ENCODE results near the gene OTOS.

OTOS gene

DNA sequence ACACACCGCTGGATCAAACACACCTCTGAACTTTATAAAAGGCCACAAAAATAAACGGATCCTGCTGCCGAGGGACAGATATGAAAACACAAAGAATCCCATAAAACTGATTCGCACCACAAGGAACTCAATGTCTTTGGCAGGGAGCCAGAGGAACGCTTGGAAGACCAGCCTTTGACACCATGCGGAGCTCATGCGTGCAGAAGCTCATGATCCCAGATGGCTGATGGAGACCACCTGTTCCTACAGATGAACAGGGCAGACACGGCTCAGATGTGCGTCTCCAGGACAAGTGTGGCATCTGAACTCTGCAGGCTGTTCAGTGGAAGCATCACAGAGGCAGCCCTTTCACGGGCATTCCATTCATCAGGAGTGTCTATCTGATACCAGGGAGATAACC is 29.2 kb downstream of the OTOS start:
- DNase-seq, result peak; percentile 37

DNA sequence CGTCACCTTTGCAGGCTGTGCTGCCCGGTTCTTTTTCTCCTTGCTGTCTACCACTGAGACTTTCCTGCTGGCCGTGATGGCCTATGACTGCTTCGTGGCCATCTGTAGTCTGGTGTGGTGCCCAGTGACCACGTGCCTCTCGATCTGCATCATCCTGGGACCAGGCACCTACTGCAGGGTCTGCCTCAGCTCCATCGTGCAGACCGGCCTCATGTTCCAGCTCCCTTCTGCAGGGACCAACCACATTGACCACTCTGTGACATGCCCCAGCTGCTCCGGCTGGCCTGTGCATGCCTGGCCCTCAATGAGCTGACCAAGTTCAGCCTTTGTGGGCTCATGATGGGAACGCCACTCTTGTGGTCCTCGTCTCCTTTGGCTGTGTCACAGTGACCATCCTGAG is 31.1 kb downstream of the OTOS start:
- no peak for DNase-seq

DNA sequence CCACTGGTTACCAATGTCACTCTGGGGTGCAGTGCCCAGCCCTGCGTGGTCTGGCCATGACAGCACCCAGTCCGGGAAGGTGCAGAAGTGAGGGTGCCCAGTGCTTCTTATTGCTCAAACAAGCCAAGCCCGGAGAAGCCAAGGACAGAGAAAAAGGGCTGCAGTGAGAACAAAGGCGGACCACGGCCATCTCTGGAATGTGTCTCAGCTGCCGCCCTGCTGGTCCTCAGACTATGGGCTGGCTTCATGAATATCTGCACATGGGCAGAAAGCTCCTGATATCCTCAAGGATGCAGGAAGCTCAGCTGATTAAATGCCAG is 33.0 kb downstream of the OTOS start:
- no peak for DNase-seq

DNA sequence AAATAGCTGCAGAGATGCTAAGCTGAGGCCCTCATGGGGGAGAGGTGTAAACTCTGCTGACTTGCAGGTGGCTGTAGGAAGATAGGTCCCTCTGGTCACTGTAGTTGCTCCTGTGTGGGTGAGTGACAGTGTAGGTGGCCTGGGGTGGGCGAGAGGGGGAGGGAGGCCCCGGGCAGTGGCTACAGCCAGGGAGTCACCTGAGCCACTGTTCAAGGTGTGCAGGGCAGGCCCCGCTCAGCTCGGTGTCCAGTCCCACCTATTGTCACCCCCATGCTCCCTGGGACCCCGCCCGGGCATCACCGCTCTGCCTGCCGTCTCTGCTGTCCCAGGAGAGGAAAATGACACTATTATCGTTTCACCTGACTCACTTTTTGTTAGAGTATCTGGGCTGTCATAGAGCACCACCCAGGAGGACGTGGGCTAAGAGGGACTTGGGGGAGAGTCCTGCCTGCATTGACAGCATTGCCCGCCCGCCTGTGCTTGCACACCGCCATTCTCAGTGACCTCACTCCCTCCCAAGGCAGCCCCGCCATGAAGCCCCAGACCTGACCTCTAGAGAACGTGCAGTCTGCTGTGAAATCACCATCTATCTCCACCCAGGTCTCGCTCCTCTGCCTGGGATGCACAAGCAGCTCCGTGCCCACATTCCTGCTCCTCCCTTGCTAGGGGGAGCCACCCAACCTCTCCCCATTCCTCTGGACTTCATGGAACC is 33.5 kb downstream of the OTOS start:
- no peak for DNase-seq

DNA sequence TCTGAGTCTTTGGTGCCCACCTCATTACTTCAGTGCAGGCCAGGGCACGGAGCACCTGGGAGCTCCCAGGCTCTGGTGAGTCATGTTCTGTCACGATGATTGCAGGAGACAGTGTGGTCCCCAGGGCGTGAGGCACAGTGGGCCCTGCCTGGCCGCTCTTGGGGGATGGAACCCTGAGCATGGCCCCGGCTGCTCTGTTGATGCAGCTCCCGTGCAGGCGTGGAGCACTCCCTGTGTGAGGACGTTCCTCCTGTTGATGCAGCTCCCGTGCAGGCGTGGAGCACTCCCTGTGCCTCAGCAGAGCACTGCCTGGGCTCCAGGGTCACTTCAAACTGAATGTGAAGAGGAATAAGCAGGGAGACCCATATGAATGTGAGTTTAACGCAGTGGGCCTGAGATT is 34.5 kb downstream of the OTOS start:
- DNase-seq, result no peak

DNA sequence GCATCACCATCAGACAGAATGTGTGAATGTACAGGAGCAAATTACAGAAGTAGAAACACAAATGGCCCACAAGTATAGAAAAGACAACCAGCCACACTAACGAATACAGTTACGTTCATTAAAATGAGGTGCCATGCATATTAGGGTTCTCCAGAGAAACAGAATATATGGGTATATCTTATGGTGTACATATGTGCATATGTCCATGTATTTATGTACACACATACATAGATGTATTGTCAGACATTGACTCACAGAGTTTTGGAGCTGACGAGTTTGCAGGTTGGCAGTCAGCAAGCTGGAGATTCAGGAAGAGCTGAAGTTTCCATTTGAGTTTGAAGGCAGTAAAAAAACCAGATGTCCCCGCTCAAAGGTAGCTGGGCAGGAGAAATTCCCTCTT is 37.3 kb downstream of the OTOS start:
- DNase-seq, result no peak

DNA sequence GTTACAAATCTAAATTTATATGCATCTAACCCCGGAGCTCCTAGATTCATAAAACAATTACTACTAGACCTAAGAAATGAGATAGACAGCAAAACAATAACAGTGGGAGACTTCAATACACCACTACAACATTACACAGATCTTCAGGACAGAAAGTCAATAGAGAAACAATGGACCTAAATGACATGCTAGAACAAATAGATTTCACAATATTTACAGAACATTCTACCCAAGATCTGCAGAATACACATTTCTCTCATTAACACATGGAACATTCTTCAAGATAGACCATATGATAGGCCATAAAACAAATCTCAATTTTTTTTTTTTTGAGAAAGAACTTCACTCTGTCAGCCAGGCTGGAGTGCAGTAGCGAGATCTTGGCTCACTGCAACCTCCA is 42.1 kb downstream of the OTOS start:
- no peak for DNase-seq

DNA sequence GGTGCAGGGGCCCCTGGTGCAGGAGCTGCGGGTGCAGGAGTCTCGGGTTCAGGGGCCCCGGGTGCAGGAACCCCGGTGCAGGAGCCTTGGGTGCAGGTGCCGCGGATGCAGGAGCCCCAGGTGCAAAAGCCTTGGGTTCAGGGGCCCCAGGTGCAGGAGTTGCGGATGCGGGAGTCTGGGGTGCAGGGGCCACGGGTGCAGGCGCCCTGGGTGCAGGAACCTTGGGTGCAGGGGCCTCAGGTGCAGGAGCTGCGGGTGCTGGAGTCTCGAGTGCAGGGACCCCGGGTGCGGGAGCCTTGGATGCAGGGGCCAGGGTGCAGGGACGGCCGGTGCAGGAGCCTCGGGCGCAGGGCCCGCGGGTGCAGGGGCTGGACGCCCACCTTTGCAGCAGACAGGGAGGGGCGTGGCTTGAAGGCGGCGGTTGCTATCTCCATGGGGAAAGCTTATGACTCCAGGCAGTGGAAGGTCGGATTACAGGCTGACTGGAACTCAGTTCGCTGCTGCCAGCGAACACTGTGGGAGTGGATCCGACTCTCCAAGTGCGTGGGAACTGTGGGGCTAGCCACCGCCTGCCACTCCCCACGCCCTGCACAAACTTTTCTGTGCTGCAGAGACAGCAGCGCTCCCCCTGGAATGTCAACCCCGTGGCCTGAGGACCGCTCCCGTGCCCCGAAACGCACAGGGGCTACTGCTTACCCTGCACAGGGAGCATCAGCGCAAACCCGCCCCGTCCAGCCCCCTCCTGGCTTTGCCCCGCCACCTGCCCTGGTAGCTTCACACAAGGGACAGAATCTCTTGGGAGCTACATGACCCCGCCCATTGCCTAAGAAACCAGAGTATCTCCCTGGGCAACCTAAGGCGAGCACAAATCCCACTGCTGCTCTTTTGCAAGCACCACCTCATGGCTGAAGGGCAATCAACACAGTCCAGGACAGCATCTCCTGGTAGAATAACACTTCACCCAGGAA is 44.6 kb downstream of the OTOS start:
- no peak for DNase-seq

DNA sequence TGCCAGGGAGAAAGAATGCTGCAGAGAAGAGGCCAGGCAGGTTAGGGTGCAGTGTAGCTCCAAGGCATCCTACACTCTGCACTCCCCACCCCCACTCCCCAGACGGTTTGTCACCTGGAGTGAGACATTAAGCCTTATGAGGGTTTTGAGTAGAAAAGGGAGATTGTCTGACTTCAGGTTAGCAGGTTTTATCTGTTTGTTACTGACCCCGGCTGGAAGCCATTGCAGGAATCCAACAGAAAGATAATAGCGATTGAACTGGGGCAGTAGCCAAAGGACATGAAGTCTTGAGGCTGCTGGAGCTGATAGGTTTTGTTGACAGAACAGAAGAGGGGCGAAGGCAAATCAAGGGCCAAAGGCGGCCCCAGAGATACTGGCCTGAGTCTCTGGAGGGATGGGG is 51.2 kb downstream of the OTOS start:
- DNase-seq, result no peak
